HEK293 (cell line): ENCODE measurements around the gene ZBTB25.

ENCODE experiments used
- CTCF ChIP-seq: fragments of 450-650 bp; formaldehyde crosslinking; IDR thresholded peaks from 2 replicates; pipeline ENCODE4 v1.5.1; 2016; ENCODE audit warnings: missing biosample characterization, missing genetic modification characterization
- FEZF1 ChIP-seq: fragments of 450-650 bp; formaldehyde crosslinking; IDR thresholded peaks from 2 replicates; pipeline ENCODE4 v1.5.1; 2016; ENCODE audit warnings: missing biosample characterization, missing genetic modification characterization
- REST ChIP-seq: fragments of 450-650 bp; formaldehyde crosslinking; IDR thresholded peaks from 2 replicates; pipeline ENCODE4 v1.5.1; 2016; ENCODE audit warnings: missing biosample characterization, missing genetic modification characterization
- TCF7L2 ChIP-seq: IDR thresholded peaks from 2 replicates; pipeline ENCODE4 v1.6.1; 2011; ENCODE audit warnings: low read depth, mild to moderate bottlenecking, inconsistent platforms, low read length, moderate library complexity, borderline replicate concordance
- YY1 ChIP-seq: fragments of 450-650 bp; formaldehyde crosslinking; IDR thresholded peaks from 2 replicates; pipeline ENCODE4 v1.5.1; 2018; ENCODE audit warnings: missing biosample characterization, missing genetic modification characterization
- ZBTB26 ChIP-seq: fragments of 450-650 bp; formaldehyde crosslinking; optimal IDR thresholded peaks from 2 replicates; pipeline ENCODE3; 2016; ENCODE audit warnings: missing biosample characterization, mild to moderate bottlenecking, missing genetic modification characterization
- ZFP3 ChIP-seq: fragments of 450-650 bp; formaldehyde crosslinking; IDR thresholded peaks from 2 replicates; pipeline ENCODE4 v1.5.1; 2016; ENCODE audit warnings: low read depth, missing biosample characterization, missing genetic modification characterization
- ZNF138 ChIP-seq: fragments of 450-650 bp; formaldehyde crosslinking; IDR thresholded peaks from 2 replicates; pipeline ENCODE4 v1.5.1; 2016; ENCODE audit warnings: missing biosample characterization, missing genetic modification characterization, borderline replicate concordance
- ZNF16 ChIP-seq: fragments of 450-650 bp; formaldehyde crosslinking; IDR thresholded peaks from 2 replicates; pipeline ENCODE4 v1.5.1; 2016; ENCODE audit warnings: low read depth, missing biosample characterization, missing genetic modification characterization
- ZNF175 ChIP-seq: fragments of 450-650 bp; formaldehyde crosslinking; IDR thresholded peaks from 2 replicates; pipeline ENCODE4 v1.5.1; 2016; ENCODE audit warnings: missing biosample characterization, missing genetic modification characterization
- ZNF580 ChIP-seq: fragments of 450-650 bp; formaldehyde crosslinking; IDR thresholded peaks from 2 replicates; pipeline ENCODE4 v1.5.1; 2016; ENCODE audit warnings: missing biosample characterization, missing genetic modification characterization
- ZNF670 ChIP-seq: fragments of 450-650 bp; formaldehyde crosslinking; IDR thresholded peaks from 2 replicates; pipeline ENCODE4 v1.5.1; 2016; ENCODE audit warnings: missing biosample characterization, missing genetic modification characterization, low read depth

GRCh38 chr14:64493455-64493854 is 10.2 kb downstream of the ZBTB25 start:
- TF ChIP-seq TCF7L2, result no peak
- TF ChIP-seq ZNF16 (tag by site-specific recombination), result no peak
- TF ChIP-seq CTCF (tag by site-specific recombination), result no peak
- TF ChIP-seq ZNF175, result no peak
- TF ChIP-seq ZNF580 (tag by site-specific recombination), result no peak
- TF ChIP-seq ZNF670 (tag by site-specific recombination), result no peak
- no peak for TF ChIP-seq ZFP3
- TF ChIP-seq FEZF1 (tag by site-specific recombination), result no peak
- no peak for TF ChIP-seq YY1
- TF ChIP-seq ZBTB26, result no peak
- no peak for TF ChIP-seq REST (tag by site-specific recombination)
- no peak for TF ChIP-seq ZNF138 (tag by site-specific recombination)
